C4-2B (cell line): Measurements from ENCODE around the gene ZNF778.
"Not testable (repeated sequence)": the region's sequence is repeated elsewhere in the genome, so short reads cannot be mapped to it uniquely, and the experiment has no call there.

ENCODE experiments used
- H3K27ac ChIP-seq: fragments of 450-650 bp; 2 replicates; pipeline ENCODE4 v1.5.1; 2017
- CTCF ChIP-seq: fragments of 450-650 bp; conservative IDR thresholded peaks from 2 replicates; pipeline ENCODE4 v1.5.1; 2017; ENCODE audit warnings: mild to moderate bottlenecking
- ZFX ChIP-seq: fragments of 450-650 bp; IDR thresholded peaks from 2 replicates; pipeline ENCODE4 v1.6.1; 2017

The ZNF778 gene

GRCh38 chr16:89184677-89184932, 32.9 kb upstream of the ZNF778 start:
- no peak for TF ChIP-seq ZFX
- no peak for TF ChIP-seq CTCF
- H3K27ac ChIP-seq, result no peak overlapping the region

GRCh38 chr16:89184933-89185794, 32.3 kb upstream of the ZNF778 start:
- no peak overlapping the region for H3K27ac ChIP-seq
- TF ChIP-seq ZFX, result no peak
- TF ChIP-seq CTCF, result no peak

DNA sequence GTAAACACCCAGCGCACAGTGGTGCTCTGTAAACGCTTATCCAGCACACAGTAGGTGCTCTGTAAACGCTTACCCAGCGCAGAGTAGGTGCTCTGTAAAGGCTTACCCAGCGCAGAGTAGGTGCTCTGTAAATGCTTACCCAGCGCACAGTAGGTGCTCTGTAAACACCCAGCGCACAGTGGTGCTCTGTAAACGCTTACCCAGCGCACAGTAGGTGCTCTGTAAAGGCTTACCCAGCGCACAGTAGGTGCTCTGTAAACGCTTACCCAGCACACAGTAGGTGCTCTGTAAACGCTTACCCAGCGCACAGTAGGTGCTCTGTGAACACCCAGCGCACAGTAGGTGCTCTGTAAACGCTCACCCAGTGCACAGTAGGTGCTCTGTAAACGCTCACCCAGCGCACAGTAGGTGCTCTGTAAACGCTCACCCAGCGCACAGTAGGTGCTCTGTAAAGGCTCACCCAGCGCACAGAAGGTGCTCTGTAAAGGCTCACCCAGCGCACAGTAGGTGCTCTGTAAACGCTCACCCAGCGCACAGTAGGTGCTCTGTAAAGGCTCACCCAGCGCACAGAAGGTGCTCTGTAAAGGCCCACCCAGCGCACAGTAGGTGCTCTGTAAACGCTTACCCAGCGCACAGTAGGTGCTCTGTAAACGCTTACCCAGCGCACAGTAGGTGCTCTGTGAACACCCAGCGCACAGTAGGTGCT, 31.5 kb upstream of the ZNF778 start:
- not testable (repeated sequence) for H3K27ac ChIP-seq

- H3K27ac ChIP-seq, result not testable (repeated sequence)
These were observed 30.9 kb upstream of the ZNF778 start for GRCh38 chr16:89186593-89187031.

DNA sequence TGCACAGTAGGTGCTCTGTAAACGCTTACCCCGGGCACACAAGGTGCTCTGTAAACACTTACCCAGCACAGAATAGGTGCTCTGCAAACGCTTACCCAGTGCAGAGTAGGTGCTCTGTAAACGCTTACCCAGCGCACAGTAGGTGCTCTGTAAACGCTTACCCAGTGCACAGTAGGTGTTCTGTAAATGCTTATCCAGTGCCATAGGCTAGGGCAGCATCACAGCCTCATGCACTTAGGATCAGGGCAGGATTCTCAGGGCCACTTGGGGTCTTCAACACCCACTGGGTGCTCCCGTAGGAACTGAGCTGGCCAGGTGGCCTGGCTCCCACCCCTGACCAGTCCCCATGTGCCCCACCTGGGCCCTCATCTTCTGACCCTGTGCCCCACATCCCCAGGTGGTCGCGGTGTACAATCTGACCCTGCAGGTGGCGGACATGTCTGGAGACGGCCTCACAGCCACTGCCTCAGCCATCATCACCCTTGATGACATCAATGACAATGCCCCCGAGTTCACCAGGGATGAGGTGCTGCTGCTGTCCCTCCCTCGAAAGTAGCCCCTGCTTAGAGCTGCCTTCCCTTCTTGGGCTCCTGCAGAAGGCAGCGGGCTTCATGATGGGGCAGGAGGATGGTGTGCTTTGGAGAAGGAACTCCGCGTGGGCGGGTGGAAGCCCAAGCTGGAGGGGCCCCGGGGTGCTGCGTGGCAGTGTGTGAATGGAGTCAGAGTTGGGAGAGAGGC, 30.3 kb upstream of the ZNF778 start:
- H3K27ac ChIP-seq, result no peak overlapping the region

DNA sequence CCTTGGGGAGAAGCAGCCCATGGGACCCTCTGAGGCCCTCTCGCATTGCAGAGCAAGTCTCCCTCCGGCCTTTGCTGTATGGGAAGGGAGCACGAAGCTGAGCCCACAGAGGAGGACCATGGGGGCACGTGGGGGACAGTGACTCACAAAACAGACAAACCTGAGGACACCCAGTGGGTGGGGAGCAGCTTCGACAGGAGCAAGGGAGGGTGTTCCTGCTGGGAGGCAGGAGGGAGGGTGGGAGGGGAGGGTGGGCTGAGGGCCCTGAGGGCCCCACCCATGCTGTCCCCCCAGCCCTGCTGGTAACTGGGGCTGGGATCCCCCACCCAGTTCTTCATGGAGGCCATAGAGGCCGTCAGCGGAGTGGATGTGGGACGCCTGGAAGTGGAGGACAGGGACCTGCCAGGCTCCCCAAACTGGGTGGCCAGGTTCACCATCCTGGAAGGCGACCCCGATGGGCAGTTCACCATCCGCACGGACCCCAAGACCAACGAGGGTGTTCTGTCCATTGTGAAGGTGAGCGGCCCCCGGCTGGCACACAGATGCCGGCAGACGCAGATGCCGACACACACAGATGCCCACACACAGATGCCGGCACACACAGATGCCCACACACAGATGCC, 29.6 kb upstream of the ZNF778 start:
- H3K27ac ChIP-seq, result no peak overlapping the region
- TF ChIP-seq CTCF (no peak), ZFX (no peak)

More for the DNA sequence above, 30.3 kb upstream of the ZNF778 start:
- no peak for TF ChIP-seq ZFX
- TF ChIP-seq CTCF, result no peak

DNA sequence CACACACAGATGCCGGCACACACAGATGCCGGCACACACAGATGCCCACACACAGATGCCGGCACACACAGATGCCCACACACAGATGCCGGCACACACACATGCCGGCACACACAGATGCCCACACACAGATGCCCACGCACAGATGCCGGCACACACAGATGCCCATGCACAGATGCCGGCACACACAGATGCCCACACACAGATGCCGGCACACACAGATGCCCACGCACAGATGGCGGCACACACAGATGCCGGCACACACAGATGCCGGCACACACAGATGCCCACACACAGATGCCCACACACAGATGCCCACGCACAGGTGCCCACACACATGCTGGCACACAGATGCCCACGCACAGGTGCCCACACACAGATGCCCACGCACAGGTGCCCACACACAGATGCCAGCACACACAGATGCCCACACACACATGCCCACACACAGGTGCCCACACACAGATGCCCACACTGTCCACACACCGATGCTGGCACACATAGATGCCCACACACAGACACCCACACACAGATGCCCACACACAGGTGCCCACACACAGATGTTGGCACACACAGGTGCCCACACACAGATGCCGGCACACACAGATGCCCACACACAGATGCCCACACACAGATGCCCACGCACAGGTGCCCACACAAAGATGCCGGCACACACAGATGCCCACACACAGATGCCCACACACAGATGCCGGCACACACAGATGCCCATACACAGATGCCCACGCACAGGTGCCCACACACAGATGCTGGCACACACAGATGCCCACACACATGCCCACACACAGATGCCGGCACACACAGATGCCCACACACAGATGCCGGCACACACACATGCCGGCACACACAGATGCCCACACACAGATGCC, 28.8 kb upstream of the ZNF778 start:
- H3K27ac ChIP-seq, result not testable (repeated sequence)

- TF ChIP-seq ZFX, result no peak
- no peak for TF ChIP-seq CTCF
- no peak overlapping the region for H3K27ac ChIP-seq
These were observed 28.0 kb upstream of the ZNF778 start for GRCh38 chr16:89189358-89190025.
